Liver (tissue), 9 donors: Measurements from ENCODE around the gene IPPK. TPM values are rescaled to one million over a fixed set of nuclear protein-coding genes. Genes with fewer than 3 reads are reported as not detected.

Experiments used
- DNase-seq: peaks from one replicate; pipeline ENCODE4 v3.0.0-alpha.2; 2017; ENCODE audit warnings: low spot score
- H3K27ac ChIP-seq, 2 donors: one replicate each; pipeline ENCODE4 v1.7.0; 2013; ENCODE audit warnings: inconsistent platforms in 2 of 2, low read length in 2 of 2, control low read depth in 1 of 2, low read depth in 1 of 2, mild to moderate bottlenecking in 1 of 2
- H3K27me3 ChIP-seq, 4 donors: one replicate each; pipeline versions ENCODE4 v1.6.1 to v1.7.0; 2013; ENCODE audit warnings: low read length in 3 of 4, inconsistent platforms in 1 of 4, mild to moderate bottlenecking in 1 of 4, moderate library complexity in 1 of 4; ENCODE audit not compliant: control insufficient read depth in 4 of 4, insufficient read depth in 4 of 4
- H3K36me3 ChIP-seq, 4 donors: one replicate each; pipeline versions ENCODE4 v1.6.1 to v1.7.0; 2013; ENCODE audit warnings: low read length in 3 of 4, mild to moderate bottlenecking in 3 of 4, low read depth in 1 of 4, moderate library complexity in 1 of 4; ENCODE audit not compliant: control insufficient read depth in 4 of 4, insufficient read depth in 3 of 4
- H3K4me1 ChIP-seq, 4 donors: one replicate each; pipeline versions ENCODE4 v1.6.1 to v1.7.0; 2013; ENCODE audit warnings: low read length in 3 of 4, mild to moderate bottlenecking in 3 of 4, moderate library complexity in 1 of 4; ENCODE audit not compliant: control insufficient read depth in 4 of 4, insufficient read depth in 4 of 4
- H3K4me3 ChIP-seq, 3 donors: one replicate each; pipeline versions ENCODE4 v1.6.1 to v1.7.0; 2013; ENCODE audit warnings: low read length in 3 of 3, control low read depth in 1 of 3, low read depth in 1 of 3, mild to moderate bottlenecking in 1 of 3
- H3K9ac ChIP-seq, 2 donors: one replicate each; pipeline ENCODE4 v1.7.0; 2013; ENCODE audit warnings: low read length in 2 of 2, mild to moderate bottlenecking in 2 of 2, moderate library complexity in 2 of 2, control low read depth in 1 of 2, low read depth in 1 of 2
- H3K9me3 ChIP-seq, 4 donors: one replicate each; pipeline versions ENCODE4 v1.6.1 to v1.7.0; 2013; ENCODE audit warnings: low read length in 3 of 4; ENCODE audit not compliant: control insufficient read depth in 4 of 4
- EGR1 ChIP-seq, 2 donors: IDR thresholded peaks; 2 replicates each; pipeline ENCODE4 v1.6.1; 2016 to 2018; ENCODE audit warnings: antibody characterized with exemption in 2 of 2, low read depth in 2 of 2
- FOXA1 ChIP-seq: IDR thresholded peaks from 2 replicates; pipeline ENCODE4 v1.6.1; 2016; ENCODE audit warnings: antibody characterized with exemption
- HNF4A ChIP-seq, 2 donors: conservative IDR thresholded peaks; 2 replicates each; pipeline ENCODE4 v1.6.1; 2016; ENCODE audit warnings: antibody characterized with exemption in 2 of 2, mild to moderate bottlenecking in 2 of 2
- HNF4G ChIP-seq: IDR thresholded peaks from 2 replicates; pipeline ENCODE4 v1.6.1; 2016; ENCODE audit warnings: antibody characterized with exemption
- NR2F2 ChIP-seq: IDR thresholded peaks from 2 replicates; pipeline ENCODE4 v1.6.1; 2016; ENCODE audit warnings: antibody characterized with exemption
- RAD21 ChIP-seq, 2 donors: IDR thresholded peaks; 2 replicates each; pipeline ENCODE4 v1.6.1; 2016; ENCODE audit warnings: antibody characterized with exemption in 2 of 2, mild to moderate bottlenecking in 2 of 2
- RXRA ChIP-seq, 2 donors: IDR thresholded peaks; 2 replicates each; pipeline ENCODE4 v1.6.1; 2017 to 2018; ENCODE audit warnings: antibody characterized with exemption in 2 of 2, mild to moderate bottlenecking in 1 of 2
- SP1 ChIP-seq: IDR thresholded peaks from 2 replicates; pipeline ENCODE4 v1.6.1; 2018; ENCODE audit warnings: antibody characterized with exemption, mild to moderate bottlenecking
- TAF1 ChIP-seq: conservative IDR thresholded peaks from 2 replicates; pipeline ENCODE4 v1.6.1; 2016; ENCODE audit warnings: antibody characterized with exemption, mild to moderate bottlenecking
- WGBS: extraction: QIAGEN DNeasy Blood & Tissue Kit; methylation state at CpG from one replicate; pipeline ENCODE4 v1.1.7; 2013; 5-methylcytosine and 5-hydroxymethylcytosine counted together
- polyA plus RNA-seq, 2 donors: library from polyadenylated mRNA; stranded (reverse) in 1 of 2; unstranded in 1 of 2; fragments of 200-250 nt in 1 of 2; fragments of >200 nt in 1 of 2; fragmentation: Nextera tagmentation in 1 of 2; extraction: Ambion mirVana in 1 of 2; gene quantifications; one replicate each; pipeline versions ENCODE4 v1.2.1 to v1.2.3, GENCODE V29; 2013 to 2015
- total RNA-seq, 2 donors: library from RNA; depleted of rRNA; stranded (reverse); fragments of >200 nt; gene quantifications; one replicate each; pipeline ENCODE4 v1.2.3, GENCODE V29; 2014
- TF ChIP-seq, protein P1 (sequence below): IDR thresholded peaks from 2 replicates; pipeline ENCODE4 v1.6.1; 2016; ENCODE audit warnings: antibody characterized with exemption
- TF ChIP-seq, protein P2 (sequence below): IDR thresholded peaks from 2 replicates; pipeline ENCODE4 v1.6.1; 2016; ENCODE audit warnings: antibody characterized with exemption, mild to moderate bottlenecking
- TF ChIP-seq, protein P3 (sequence below): IDR thresholded peaks from 2 replicates; pipeline ENCODE4 v1.6.1; 2016; ENCODE audit warnings: antibody characterized with exemption
- TF ChIP-seq, protein P4 (sequence below): IDR thresholded peaks from 2 replicates; pipeline ENCODE4 v1.6.1; 2016; ENCODE audit warnings: antibody characterized with exemption
- donor health status: healthy.
- donor health status: healthy.
- donor health status: healthy.
- donor health status: healthy.
- donor health status: healthy.

IPPK gene
- total and polyA plus RNA-seq, 4 donors = 2.1 to 5.9 (median 3.6) TPM

DNA sequence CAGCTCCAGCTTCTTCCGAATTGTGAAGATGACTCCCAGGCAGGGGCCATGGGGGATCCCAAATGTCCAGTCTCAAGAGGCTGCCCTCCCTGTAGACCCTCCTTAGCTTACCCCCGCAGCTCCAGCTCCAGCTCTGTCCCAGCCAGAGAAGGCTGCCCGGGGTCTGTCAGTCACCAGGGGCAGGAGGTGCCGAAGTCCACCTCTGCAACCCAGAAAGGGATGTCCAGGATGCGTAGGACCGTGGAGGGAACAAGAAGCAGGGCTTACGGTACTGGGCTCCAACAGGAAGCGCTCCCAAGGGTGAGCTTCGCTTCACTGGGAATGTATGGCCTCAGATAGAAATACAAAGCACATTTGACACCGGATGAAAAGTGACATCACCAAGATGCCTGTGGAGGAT lies 6.0 kb downstream of the IPPK start:
- Histone ChIP-seq H3K36me3 (peaks cover 0 to 2% (median 0%) of the 10 kb centered on the region in 4 donors), H3K27ac (no peak overlapping the region), H3K9ac (no peak overlapping the region), H3K27me3 (no peaks in the 10 kb centered on the region), H3K4me3 (no peak overlapping the region), H3K4me1 (peaks cover 9 to 26% (median 20%) of the 10 kb centered on the region in 4 donors), H3K9me3 (no peaks in the 10 kb centered on the region)
- DNase-seq = no peak
- WGBS = 90% methylated on average over 10 of the region's 10 CpGs
- TF ChIP-seq EGR1 (IDR thresholded peaks at IDR 0.05; ENCODE audit: low read depth in 2 of 2) = no peak
- no peak for TF ChIP-seq TAF1
- no peak for TF ChIP-seq RAD21 (IDR thresholded peaks at IDR 0.05)
- TF ChIP-seq NR2F2 = no peak
- no peak for TF ChIP-seq HNF4G
- TF ChIP-seq, protein P1, sequence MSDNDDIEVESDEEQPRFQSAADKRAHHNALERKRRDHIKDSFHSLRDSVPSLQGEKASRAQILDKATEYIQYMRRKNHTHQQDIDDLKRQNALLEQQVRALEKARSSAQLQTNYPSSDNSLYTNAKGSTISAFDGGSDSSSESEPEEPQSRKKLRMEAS = no peak
- TF ChIP-seq, protein P2, sequence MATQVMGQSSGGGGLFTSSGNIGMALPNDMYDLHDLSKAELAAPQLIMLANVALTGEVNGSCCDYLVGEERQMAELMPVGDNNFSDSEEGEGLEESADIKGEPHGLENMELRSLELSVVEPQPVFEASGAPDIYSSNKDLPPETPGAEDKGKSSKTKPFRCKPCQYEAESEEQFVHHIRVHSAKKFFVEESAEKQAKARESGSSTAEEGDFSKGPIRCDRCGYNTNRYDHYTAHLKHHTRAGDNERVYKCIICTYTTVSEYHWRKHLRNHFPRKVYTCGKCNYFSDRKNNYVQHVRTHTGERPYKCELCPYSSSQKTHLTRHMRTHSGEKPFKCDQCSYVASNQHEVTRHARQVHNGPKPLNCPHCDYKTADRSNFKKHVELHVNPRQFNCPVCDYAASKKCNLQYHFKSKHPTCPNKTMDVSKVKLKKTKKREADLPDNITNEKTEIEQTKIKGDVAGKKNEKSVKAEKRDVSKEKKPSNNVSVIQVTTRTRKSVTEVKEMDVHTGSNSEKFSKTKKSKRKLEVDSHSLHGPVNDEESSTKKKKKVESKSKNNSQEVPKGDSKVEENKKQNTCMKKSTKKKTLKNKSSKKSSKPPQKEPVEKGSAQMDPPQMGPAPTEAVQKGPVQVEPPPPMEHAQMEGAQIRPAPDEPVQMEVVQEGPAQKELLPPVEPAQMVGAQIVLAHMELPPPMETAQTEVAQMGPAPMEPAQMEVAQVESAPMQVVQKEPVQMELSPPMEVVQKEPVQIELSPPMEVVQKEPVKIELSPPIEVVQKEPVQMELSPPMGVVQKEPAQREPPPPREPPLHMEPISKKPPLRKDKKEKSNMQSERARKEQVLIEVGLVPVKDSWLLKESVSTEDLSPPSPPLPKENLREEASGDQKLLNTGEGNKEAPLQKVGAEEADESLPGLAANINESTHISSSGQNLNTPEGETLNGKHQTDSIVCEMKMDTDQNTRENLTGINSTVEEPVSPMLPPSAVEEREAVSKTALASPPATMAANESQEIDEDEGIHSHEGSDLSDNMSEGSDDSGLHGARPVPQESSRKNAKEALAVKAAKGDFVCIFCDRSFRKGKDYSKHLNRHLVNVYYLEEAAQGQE = no peak
- TF ChIP-seq, protein P3, sequence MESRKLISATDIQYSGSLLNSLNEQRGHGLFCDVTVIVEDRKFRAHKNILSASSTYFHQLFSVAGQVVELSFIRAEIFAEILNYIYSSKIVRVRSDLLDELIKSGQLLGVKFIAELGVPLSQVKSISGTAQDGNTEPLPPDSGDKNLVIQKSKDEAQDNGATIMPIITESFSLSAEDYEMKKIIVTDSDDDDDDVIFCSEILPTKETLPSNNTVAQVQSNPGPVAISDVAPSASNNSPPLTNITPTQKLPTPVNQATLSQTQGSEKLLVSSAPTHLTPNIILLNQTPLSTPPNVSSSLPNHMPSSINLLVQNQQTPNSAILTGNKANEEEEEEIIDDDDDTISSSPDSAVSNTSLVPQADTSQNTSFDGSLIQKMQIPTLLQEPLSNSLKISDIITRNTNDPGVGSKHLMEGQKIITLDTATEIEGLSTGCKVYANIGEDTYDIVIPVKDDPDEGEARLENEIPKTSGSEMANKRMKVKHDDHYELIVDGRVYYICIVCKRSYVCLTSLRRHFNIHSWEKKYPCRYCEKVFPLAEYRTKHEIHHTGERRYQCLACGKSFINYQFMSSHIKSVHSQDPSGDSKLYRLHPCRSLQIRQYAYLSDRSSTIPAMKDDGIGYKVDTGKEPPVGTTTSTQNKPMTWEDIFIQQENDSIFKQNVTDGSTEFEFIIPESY = no peak

DNA sequence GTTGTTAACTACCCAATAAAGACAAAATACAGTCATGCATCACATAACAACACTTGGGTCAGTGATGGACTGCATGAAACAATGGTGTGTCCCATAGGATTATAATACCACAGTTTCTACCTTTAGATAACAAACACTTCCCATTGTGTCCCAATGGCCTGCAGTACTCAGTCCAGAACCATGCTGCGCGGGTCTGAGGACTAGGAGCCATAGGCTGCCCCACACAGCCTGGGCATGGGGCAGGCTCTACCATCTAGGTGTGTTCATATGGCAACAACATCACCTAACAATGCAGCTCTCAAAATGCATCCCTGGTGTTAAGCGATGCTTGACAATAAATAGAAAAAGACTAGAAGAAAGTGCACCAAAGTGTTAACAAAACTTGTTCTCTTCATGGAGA lies 6.8 kb downstream of the IPPK start:
- 98% methylated on average over 3 of the region's 3 CpGs for WGBS
- TF ChIP-seq, protein P4, sequence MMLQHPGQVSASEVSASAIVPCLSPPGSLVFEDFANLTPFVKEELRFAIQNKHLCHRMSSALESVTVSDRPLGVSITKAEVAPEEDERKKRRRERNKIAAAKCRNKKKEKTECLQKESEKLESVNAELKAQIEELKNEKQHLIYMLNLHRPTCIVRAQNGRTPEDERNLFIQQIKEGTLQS = no peak
- TF ChIP-seq RAD21 (IDR thresholded peaks at IDR 0.05) (no peak), HNF4A (conservative IDR thresholded peaks at IDR 0.05) (no peak), RXRA (IDR thresholded peaks at IDR 0.05) (no peak), FOXA1 (no peak), SP1 (no peak)
- TF ChIP-seq, protein P3 = no peak
- TF ChIP-seq, protein P2 = no peak
- Histone ChIP-seq H3K4me3 (no peak overlapping the region), H3K9ac (no peak overlapping the region), H3K36me3 (peaks cover 0 to 2% (median 2%) of the 10 kb centered on the region in 4 donors), H3K9me3 (no peaks in the 10 kb centered on the region), H3K4me1 (peaks cover 5 to 19% (median 14%) of the 10 kb centered on the region in 4 donors), H3K27me3 (no peaks in the 10 kb centered on the region), H3K27ac (no peak overlapping the region)
- no peak for DNase-seq
